ENCODE measurements around the gene DGKI. TPM values are rescaled to one million over a fixed set of nuclear protein-coding genes. Genes with fewer than 3 reads are reported as not detected.

Gene DGKI
- total and polyA plus RNA-seq, 7 donors: under 0.01 to 0.56 (median 0.44) TPM; not detected in 2

DNA sequence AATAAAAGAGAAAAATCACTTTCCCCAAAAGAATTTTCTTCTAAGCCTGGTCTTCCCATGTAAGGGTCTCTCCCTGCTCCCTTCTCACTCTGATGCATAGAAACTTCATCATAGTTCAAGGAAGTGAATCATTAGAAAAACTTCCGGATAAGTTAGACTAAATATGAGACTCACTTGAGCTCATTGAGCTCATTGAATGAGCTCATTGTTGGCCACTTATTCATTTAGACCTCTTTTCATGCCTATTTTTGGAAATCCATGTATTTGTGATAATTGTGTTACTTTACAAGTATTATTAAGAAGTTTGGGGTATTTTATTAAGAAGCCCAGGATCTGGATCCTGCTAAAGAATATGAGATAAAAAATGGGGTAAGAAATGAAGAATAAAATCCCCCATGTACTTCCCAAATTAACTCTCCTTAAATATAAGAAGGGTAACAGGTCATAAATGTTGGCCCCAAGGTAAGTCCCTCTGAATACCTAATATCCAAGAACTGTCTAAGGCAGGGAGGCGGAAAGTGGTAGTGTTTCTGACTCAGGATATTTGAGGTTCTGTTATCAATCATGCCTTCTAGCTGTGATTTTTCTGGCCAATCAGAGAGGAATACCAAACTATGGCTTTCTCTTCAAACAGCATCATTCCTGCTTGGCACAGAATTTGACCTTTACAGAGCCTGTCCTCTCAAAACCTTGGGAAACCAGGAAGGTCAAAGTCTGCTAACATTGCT is 266.7 kb downstream of the DGKI start:
- Histone ChIP-seq H3K27me3 (ENCODE audit: insufficient read depth in 3 of 3, low read length in 2 of 3) (no peaks in the 10 kb centered on the region), H3K4me3 (no peak overlapping the region), H3K27ac (no peak overlapping the region), H3K9me3 (no peaks in the 10 kb centered on the region), H3K36me3 (ENCODE audit: insufficient read depth in 1 of 2, low read depth in 1 of 2) (no peaks in the 10 kb centered on the region), H3K4me1 (no peaks in the 10 kb centered on the region)
- no peak for DNase-seq
- 55 to 59% (median 57%) methylated on average over 2 of the region's 2 CpGs for WGBS, 3 donors
- intact Hi-C loops (cut with DNase I): no loop called here
- TF ChIP-seq, protein P1, sequence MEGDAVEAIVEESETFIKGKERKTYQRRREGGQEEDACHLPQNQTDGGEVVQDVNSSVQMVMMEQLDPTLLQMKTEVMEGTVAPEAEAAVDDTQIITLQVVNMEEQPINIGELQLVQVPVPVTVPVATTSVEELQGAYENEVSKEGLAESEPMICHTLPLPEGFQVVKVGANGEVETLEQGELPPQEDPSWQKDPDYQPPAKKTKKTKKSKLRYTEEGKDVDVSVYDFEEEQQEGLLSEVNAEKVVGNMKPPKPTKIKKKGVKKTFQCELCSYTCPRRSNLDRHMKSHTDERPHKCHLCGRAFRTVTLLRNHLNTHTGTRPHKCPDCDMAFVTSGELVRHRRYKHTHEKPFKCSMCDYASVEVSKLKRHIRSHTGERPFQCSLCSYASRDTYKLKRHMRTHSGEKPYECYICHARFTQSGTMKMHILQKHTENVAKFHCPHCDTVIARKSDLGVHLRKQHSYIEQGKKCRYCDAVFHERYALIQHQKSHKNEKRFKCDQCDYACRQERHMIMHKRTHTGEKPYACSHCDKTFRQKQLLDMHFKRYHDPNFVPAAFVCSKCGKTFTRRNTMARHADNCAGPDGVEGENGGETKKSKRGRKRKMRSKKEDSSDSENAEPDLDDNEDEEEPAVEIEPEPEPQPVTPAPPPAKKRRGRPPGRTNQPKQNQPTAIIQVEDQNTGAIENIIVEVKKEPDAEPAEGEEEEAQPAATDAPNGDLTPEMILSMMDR (IDR thresholded peaks at IDR 0.05): no peak
- ATAC-seq: no peak

DNA sequence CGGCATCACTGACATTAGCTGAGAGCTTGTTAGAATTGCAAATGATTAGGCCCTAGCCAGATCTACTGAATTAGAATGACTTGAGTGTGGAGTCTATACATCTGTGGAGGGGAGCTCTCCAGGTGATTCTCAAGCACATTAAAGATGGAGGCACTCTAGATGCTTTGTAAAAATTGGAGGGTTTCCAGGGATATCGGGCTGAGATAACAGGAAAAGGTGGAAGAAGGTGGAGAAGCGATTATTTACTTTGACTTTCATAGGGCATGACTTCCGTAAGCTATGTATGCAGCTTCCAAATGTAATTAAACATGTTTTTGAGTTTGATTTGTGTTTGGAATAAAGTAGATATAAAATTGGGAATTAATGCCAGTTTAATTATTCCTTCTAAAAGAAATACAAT is 268.2 kb downstream of the DGKI start:
- ATAC-seq: no peak
- no peak overlapping the region for H3K4me3 ChIP-seq
- WGBS, 3 donors: 85 to 88% (median 86%) methylated on average over 4 of the region's 4 CpGs
- TF ChIP-seq, protein P1 (IDR thresholded peaks at IDR 0.05): no peak
- H3K4me1 ChIP-seq: no peaks in the 10 kb centered on the region
- no peaks in the 10 kb centered on the region for H3K9me3 ChIP-seq
- no peak for DNase-seq
- intact Hi-C loops (cut with DNase I): no loop called here
- no peak overlapping the region for H3K27ac ChIP-seq
- no peaks in the 10 kb centered on the region for H3K36me3 ChIP-seq (ENCODE audit: insufficient read depth in 1 of 2, low read depth in 1 of 2)
- no peaks in the 10 kb centered on the region for H3K27me3 ChIP-seq (ENCODE audit: insufficient read depth in 3 of 3, low read length in 2 of 3)

GRCh38 chr7:137577184-137577583 is 269.6 kb downstream of the DGKI start:
- DNase-seq: no peak
- ATAC-seq: no peak
- TF ChIP-seq, protein P1 (IDR thresholded peaks at IDR 0.05): no peak

DNA sequence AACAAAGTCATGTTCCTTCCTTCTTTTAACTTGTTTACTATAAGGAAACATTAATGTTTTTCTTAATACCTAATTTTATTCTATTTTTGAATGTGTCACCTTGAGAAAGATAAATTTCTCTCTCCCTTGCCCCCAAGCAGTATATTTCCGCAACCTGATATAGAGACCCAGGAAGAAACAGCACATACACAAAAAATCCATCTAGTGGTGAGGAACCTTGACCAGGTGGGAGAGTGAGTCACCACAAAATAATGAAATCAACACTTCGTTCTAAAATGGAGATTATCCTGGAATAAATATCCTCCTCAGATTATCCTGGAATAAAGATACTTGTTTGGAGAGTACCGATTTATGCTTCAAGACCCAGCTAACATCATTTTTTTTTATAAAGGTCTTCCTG is 270.3 kb downstream of the DGKI start:
- Histone ChIP-seq H3K4me1 (no peaks in the 10 kb centered on the region), H3K27ac (no peak overlapping the region), H3K27me3 (ENCODE audit: insufficient read depth in 3 of 3, low read length in 2 of 3) (no peaks in the 10 kb centered on the region), H3K4me3 (no peak overlapping the region), H3K9me3 (no peaks in the 10 kb centered on the region), H3K36me3 (ENCODE audit: insufficient read depth in 1 of 2, low read depth in 1 of 2) (no peaks in the 10 kb centered on the region)
- ATAC-seq (no peak), DNase-seq (no peak)
- 87 to 91% (median 87%) methylated on average over 3 of the region's 3 CpGs for WGBS, 3 donors
- TF ChIP-seq, protein P1 (IDR thresholded peaks at IDR 0.05): no peak
- intact Hi-C loops (cut with DNase I): no loop called here

More at GRCh38 chr7:137577184-137577583, 269.6 kb downstream of the DGKI start:
- Histone ChIP-seq H3K4me1 (no peaks in the 10 kb centered on the region), H3K27ac (no peak overlapping the region), H3K4me3 (no peak overlapping the region), H3K27me3 (ENCODE audit: insufficient read depth in 3 of 3, low read length in 2 of 3) (no peaks in the 10 kb centered on the region), H3K36me3 (ENCODE audit: insufficient read depth in 1 of 2, low read depth in 1 of 2) (no peaks in the 10 kb centered on the region), H3K9me3 (no peaks in the 10 kb centered on the region)
- WGBS, 3 donors: 24 to 30% (median 24%) methylated on average over 1 of the region's 1 CpG
- intact Hi-C loops (cut with DNase I): no loop called here

- no peak overlapping the region for H3K27ac ChIP-seq
- no peak for DNase-seq
- no peaks in the 10 kb centered on the region for H3K4me1 ChIP-seq
- no peaks in the 10 kb centered on the region for H3K27me3 ChIP-seq (ENCODE audit: insufficient read depth in 3 of 3, low read length in 2 of 3)
- TF ChIP-seq, protein P1 (IDR thresholded peaks at IDR 0.05): no peak
- no peak for ATAC-seq
- H3K4me3 ChIP-seq: no peak overlapping the region
- intact Hi-C loops (cut with DNase I): no loop called here
- H3K9me3 ChIP-seq: no peaks in the 10 kb centered on the region
- no peaks in the 10 kb centered on the region for H3K36me3 ChIP-seq (ENCODE audit: insufficient read depth in 1 of 2, low read depth in 1 of 2)
These were observed 272.0 kb downstream of the DGKI start for GRCh38 chr7:137574812-137575211.
